ENCODE results near the gene NAALADL2. TPM values are rescaled to one million over a fixed set of nuclear protein-coding genes. Genes with fewer than 3 reads are reported as not detected.

Gene NAALADL2
- total and polyA plus RNA-seq, 2 of the 8 experiments (the other 6 are each of a cell fraction or from before 2014, with no cell fraction given) = 0.12 to 0.22 TPM

GRCh38 chr3:175571096-175571495 lies 712.0 kb downstream of the NAALADL2 start:
- CTCF ChIA-PET (ENCODE audit: partially characterized antibody) = no interaction called here

More at GRCh38 chr3:175571096-175571495, 712.0 kb downstream of the NAALADL2 start:
- no peak overlapping the region for H2AK5ac ChIP-seq (ENCODE audit: low read depth, low read length)
- H2BK15ac ChIP-seq (ENCODE audit: low read length) = no peak overlapping the region
- H2BK20ac ChIP-seq (ENCODE audit: low read length) = no peak overlapping the region
- no peak overlapping the region for H3K14ac ChIP-seq (ENCODE audit: insufficient read length)
- no peak overlapping the region for H3K23ac ChIP-seq (ENCODE audit: insufficient read length)
- H2AFZ ChIP-seq (ENCODE audit: low read length) = no peak overlapping the region
- no peaks in the 10 kb centered on the region for H3K79me2 ChIP-seq (ENCODE audit: control insufficient read depth in 1 of 2, insufficient read depth in 2 of 2, low read length in 2 of 2)
- no peaks in the 10 kb centered on the region for H3K36me3 ChIP-seq (ENCODE audit: control insufficient read depth in 2 of 4, insufficient read depth in 4 of 4, low read length in 3 of 4)
- no peaks in the 10 kb centered on the region for H3K79me1 ChIP-seq (ENCODE audit: low read depth, low read length)
- DNase-seq (ENCODE audit: low read depth in 1 of 2, low spot score in 2 of 2) (no peak), FAIRE-seq (no peak)
- no peak overlapping the region for H3K27ac ChIP-seq (ENCODE audit: low read depth, low read length)
- no peaks in the 10 kb centered on the region for H3K23me2 ChIP-seq (ENCODE audit: low read depth, low read length)
- no peaks in the 10 kb centered on the region for H4K20me1 ChIP-seq (replicated peaks in 1 of 2; ENCODE audit: control insufficient read depth in 1 of 2, insufficient read depth in 2 of 2, low read length in 2 of 2)
- no peak overlapping the region for H3K9ac ChIP-seq (replicated peaks in 1 of 4; ENCODE audit: extremely low read depth in 1 of 4, low read depth in 3 of 4, low read length in 3 of 4)
- no peak overlapping the region for H4K8ac ChIP-seq (ENCODE audit: extremely low read depth, insufficient read depth, low read length)
- H2BK12ac ChIP-seq (ENCODE audit: low read depth, low read length) = no peak overlapping the region
- TF ChIP-seq SIX5 (IDR thresholded peaks at IDR 0.05; ENCODE audit: low read depth, low read length) (no peak), POLR2A (IDR thresholded peaks at IDR 0.05; ENCODE audit: control extremely low read depth in 1 of 2, low read depth in 2 of 2, low read length in 2 of 2) (no peak), TBP (IDR thresholded peaks at IDR 0.05; ENCODE audit: low read depth, low read length) (no peak), CTCF (IDR thresholded peaks at IDR 0.05; ENCODE audit: control extremely low read depth in 1 of 3, insufficient read depth in 1 of 3, low read depth in 1 of 3, low read length in 3 of 3) (no peak)
- H4K91ac ChIP-seq (replicated peaks; ENCODE audit: insufficient read length, low read length) = no peak overlapping the region
- H3K9me3 ChIP-seq (ENCODE audit: insufficient read depth in 2 of 2, low read depth in 1 of 2, low read length in 1 of 2) = no peaks in the 10 kb centered on the region
- no peak overlapping the region for H3K4me2 ChIP-seq (ENCODE audit: insufficient read depth in 1 of 2, low read depth in 2 of 2, low read length in 2 of 2)
- POLR2A ChIA-PET (ENCODE audit: partially characterized antibody) = no interaction called here
- H3K27me3 ChIP-seq (replicated peaks in 1 of 4; ENCODE audit: control insufficient read depth in 3 of 4, extremely low read depth in 1 of 4, insufficient read depth in 3 of 4, low read length in 3 of 4) = no peaks in the 10 kb centered on the region
- H3K18ac ChIP-seq (ENCODE audit: extremely low read depth, low read length) = no peak overlapping the region
- no peak overlapping the region for H3K4ac ChIP-seq (replicated peaks; ENCODE audit: insufficient read length, low read depth, low read length)
- no peak overlapping the region for H3K4me3 ChIP-seq (ENCODE audit: extremely low read depth in 1 of 4, insufficient read depth in 2 of 4, low read depth in 3 of 4, low read length in 4 of 4)
- no peak overlapping the region for H3K56ac ChIP-seq (replicated peaks; ENCODE audit: insufficient read length, low read depth, low read length)
- H4K5ac ChIP-seq (ENCODE audit: insufficient read length, low read depth, low read length) = no peak overlapping the region
- no peak overlapping the region for H2BK120ac ChIP-seq (replicated peaks; ENCODE audit: low read depth, low read length)
- H2BK5ac ChIP-seq (ENCODE audit: low read depth, low read length) = no peak overlapping the region
- H3K4me1 ChIP-seq (replicated peaks in 1 of 4; ENCODE audit: control insufficient read depth in 3 of 4, insufficient read depth in 4 of 4, low read length in 3 of 4) = no peaks in the 10 kb centered on the region
